Measurements from ENCODE around the gene SYT7. TPM values are rescaled to one million over a fixed set of nuclear protein-coding genes. Genes with fewer than 3 reads are reported as not detected.

Gene SYT7
- total RNA-seq, 4 donors from 2014 or later, result 1.6 to 2.9 (median 1.9) TPM

GRCh38 chr11:61510166-61510919 is 70.5 kb downstream of the SYT7 start:
- no peaks in the 10 kb centered on the region for H3K9me3 ChIP-seq
- intact Hi-C loops (cut with DNase I), result no loop called here
- peaks cover 0 to 96% (median 18%) of the 10 kb centered on the region in 4 donors for H3K27me3 ChIP-seq
- peak overlapping the region in 3 of 4 donors; percentile 13 to 39 (median 36) for H3K27ac ChIP-seq
- peaks cover 14 to 39% (median 19%) of the 10 kb centered on the region in 3 donors for H3K4me1 ChIP-seq
- DNase-seq, result no peak
- no peaks in the 10 kb centered on the region for H3K36me3 ChIP-seq
- 91 to 94% methylated on average over 2 to 11 of the region's 16 CpGs for whole genome bisulfite sequencing, 2 donors
- no peak overlapping the region for H3K4me3 ChIP-seq
- no peak for TF ChIP-seq POLR2A (IDR thresholded peaks at IDR 0.05)
- no peak for TF ChIP-seq CTCF (IDR thresholded peaks at IDR 0.05)

DNA sequence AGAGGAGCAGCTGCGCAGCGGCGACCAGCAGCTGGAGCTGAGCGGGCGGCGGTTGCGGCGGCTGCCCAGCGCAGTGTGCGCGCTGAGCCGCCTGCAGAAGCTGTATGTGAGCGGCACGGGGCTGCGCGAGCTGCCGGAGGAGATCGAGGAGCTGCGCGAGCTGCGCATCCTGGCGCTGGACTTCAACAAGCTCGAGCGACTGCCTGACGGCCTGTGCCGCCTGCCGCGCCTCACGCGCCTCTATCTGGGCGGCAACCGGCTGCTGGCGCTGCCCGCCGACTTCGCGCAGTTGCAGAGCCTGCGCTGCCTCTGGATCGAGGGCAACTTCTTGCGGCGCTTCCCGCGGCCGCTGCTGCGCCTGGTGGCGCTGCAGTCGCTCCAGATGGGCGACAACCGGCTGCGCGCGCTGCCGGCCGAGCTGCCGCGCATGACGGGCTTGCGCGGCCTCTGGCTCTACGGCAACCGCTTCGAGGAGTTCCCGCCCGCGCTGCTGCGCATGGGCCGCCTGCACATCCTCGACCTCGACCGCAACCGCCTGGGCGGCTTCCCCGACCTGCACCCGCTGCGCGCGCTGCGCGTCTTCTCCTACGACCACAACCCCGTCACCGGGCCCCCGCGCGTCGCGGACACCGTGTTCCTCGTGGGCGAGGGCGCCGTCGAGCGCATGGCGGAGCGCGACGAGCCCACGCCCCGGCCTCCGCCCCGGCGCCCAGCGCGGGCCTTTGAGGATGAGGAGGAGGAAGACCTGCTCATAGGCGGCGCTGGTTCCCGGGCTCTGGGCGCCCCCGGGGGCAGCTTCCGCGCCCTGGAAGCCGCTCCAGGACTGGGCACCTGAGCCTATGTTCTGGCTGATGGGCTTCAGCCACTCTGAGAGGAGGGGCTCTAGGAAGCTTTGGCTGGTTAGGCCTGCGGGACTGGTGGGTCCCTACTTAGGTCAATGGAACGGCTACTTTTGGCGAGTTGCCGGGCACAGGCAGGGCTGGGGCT is 71.5 kb downstream of the SYT7 start:
- intact Hi-C loops (cut with DNase I), result no loop called here
- WGBS, 2 donors, result 1 to 2% methylated on average over 14 to 18 of the region's 117 CpGs

DNA sequence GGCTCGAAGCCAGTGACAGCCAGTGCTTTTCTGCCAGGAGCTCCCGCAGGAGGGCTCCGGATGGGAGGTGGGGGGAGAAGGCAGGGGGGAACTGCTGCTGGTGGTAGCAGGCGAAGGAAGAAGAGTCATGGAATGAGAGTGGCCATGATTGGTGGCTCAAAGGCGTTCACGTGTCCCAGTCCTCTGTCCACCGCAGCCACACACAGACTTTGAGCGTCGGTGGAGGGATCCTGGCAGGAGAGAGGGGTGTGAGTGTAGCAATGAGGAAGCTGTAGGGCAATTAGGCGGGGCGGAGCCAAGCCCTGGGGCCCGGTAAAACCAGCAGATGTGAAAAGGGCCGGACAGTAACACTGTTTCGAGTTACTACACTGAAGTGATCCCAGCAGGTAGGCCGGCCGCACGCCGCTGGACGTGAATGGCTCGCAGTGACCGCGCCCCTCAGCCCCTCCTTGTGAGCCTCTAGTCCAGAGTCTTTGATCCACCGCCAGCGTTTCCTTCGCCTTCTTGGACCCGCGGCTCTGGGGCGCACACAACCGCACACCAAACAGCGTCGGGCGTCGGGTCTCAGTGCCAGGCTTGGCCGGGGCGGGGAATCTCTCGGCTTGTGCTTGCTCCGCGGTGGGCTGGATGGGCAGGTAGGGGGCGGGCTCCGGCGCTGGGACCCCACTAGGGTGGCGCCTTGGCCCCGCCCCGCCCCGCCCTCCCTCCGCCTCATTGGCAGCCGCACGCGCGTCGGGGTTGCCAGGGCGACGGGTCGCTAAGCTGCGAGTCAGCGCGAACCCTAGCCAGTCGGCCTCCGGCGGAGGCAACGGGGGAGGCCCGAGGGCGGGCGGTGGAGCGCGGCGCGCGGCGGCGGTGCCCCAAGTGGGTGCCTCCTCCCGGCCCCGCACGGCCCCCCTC is 72.7 kb downstream of the SYT7 start, which contains the start of gene LRRC10B:
TSS of gene LRRC10B (plus strand) at position 788 of the 900 bp plus-strand sequence. CDS start 250 bp downstream, outside the sequence.
- no peaks in the 10 kb centered on the region for H3K36me3 ChIP-seq
- no peak for TF ChIP-seq CTCF (IDR thresholded peaks at IDR 0.05)
- no peak for TF ChIP-seq POLR2A (IDR thresholded peaks at IDR 0.05)
- DNase-seq, result no peak
- peaks cover 0 to 85% (median 18%) of the 10 kb centered on the region in 4 donors for H3K27me3 ChIP-seq
- no peaks in the 10 kb centered on the region for H3K9me3 ChIP-seq
- peaks cover 14 to 33% (median 19%) of the 10 kb centered on the region in 3 donors for H3K4me1 ChIP-seq
- 11% methylated on average over 17 to 22 of the region's 74 CpGs for WGBS, 2 donors
- H3K4me3 ChIP-seq, result peak within 1 kb of the TSS in 3 of 4 donors; percentile 6 to 60 (median 37)
- intact Hi-C loops (cut with DNase I), result no loop called here
- peak within 1 kb of the TSS in 2 of 4 donors; percentile 36 to 39 for H3K27ac ChIP-seq

More for the DNA sequence above, 71.5 kb downstream of the SYT7 start:
- DNase-seq, result no peak
- no peaks in the 10 kb centered on the region for H3K9me3 ChIP-seq
- peaks cover 14 to 39% (median 19%) of the 10 kb centered on the region in 3 donors for H3K4me1 ChIP-seq
- H3K27me3 ChIP-seq, result peaks cover 0 to 96% (median 18%) of the 10 kb centered on the region in 4 donors
- TF ChIP-seq POLR2A (IDR thresholded peaks at IDR 0.05) (no peak), CTCF (IDR thresholded peaks at IDR 0.05) (peak; percentile 36 to 74 (median 48))
- peak overlapping the region in 3 of 4 donors; percentile 6 to 60 (median 37) for H3K4me3 ChIP-seq
- H3K36me3 ChIP-seq, result no peaks in the 10 kb centered on the region
- peak overlapping the region in 2 of 4 donors; percentile 36 to 39 for H3K27ac ChIP-seq

DNA sequence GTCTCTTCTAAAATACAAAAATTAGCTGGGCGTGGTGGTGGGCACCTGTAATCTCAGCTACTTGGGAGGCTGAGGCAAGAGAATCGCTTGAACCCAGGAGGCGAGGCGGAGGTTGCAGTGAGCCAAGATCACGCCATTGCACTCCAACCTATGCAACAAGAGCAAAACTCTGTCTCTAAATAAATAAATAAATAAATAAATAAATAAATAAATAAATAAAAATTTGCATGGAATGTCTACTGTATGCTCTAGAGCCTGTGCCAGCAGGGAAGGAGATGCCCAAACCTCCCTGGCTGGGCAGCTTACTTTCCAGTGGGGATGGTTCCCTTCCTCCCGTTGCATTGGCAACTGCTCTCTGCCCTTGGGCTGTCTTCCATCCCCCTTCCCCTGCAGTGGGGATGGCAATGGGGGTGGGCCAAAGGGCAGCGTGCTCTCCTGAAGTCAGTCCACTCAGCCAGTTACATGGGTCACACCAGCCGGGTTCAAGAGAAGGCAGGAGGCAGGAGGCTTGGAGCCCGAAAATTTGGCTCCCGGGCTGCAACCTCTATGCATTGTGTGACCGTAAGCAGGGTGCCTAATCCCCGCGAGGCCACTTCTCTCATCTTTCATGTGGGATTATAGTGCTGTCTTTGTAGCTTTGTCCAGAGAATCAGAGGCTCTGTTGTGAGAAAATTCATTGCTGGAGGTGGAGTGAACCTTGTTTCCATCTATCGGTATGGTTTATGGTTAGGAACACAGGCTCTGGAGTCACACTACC is 73.7 kb downstream of the SYT7 start:
- DNase-seq, result no peak
- TF ChIP-seq POLR2A (IDR thresholded peaks at IDR 0.05) (no peak), CTCF (IDR thresholded peaks at IDR 0.05) (no peak)
- 65 to 83% methylated on average over 7 to 12 of the region's 14 CpGs for WGBS, 2 donors
- Histone ChIP-seq H3K36me3 (no peaks in the 10 kb centered on the region), H3K9me3 (no peaks in the 10 kb centered on the region), H3K27me3 (peaks cover 0 to 74% (median 18%) of the 10 kb centered on the region in 4 donors), H3K4me1 (peaks cover 14 to 31% (median 19%) of the 10 kb centered on the region in 3 donors), H3K4me3 (no peak overlapping the region), H3K27ac (no peak overlapping the region)
- intact Hi-C loops (cut with DNase I), result no loop called here
